Measurements from ENCODE around the gene ZMAT5. TPM values are rescaled to one million over a fixed set of nuclear protein-coding genes. Genes with fewer than 3 reads are reported as not detected.

Gene ZMAT5
- total and polyA plus RNA-seq, 2 of the 13 experiments (the other 11 are each of a cell fraction or from before 2014, with no cell fraction given), result 20.7 to 27.8 TPM

GRCh38 chr22:29751669-29752068 lies 15.1 kb downstream of the ZMAT5 start:
- no peak overlapping the region for H3K4me2 ChIP-seq (ENCODE audit: low read depth, low read length)
- H3K79me2 ChIP-seq (ENCODE audit: insufficient read depth, low read length), result no peaks in the 10 kb centered on the region
- no peaks in the 10 kb centered on the region for H3K27me3 ChIP-seq (ENCODE audit: control insufficient read depth in 1 of 2, insufficient read depth in 2 of 2, low read length in 2 of 2)
- in situ Hi-C loops (cut with HindIII; ENCODE audit: extremely low pct_ligation_motif_present, low pct_unique_long_range_greater_than_20kb) (no loop called here), intact Hi-C loops (cut with micrococcal nuclease; ENCODE audit: unreplicated experiment) (no loop called here)
- TF ChIP-seq, protein P1, sequence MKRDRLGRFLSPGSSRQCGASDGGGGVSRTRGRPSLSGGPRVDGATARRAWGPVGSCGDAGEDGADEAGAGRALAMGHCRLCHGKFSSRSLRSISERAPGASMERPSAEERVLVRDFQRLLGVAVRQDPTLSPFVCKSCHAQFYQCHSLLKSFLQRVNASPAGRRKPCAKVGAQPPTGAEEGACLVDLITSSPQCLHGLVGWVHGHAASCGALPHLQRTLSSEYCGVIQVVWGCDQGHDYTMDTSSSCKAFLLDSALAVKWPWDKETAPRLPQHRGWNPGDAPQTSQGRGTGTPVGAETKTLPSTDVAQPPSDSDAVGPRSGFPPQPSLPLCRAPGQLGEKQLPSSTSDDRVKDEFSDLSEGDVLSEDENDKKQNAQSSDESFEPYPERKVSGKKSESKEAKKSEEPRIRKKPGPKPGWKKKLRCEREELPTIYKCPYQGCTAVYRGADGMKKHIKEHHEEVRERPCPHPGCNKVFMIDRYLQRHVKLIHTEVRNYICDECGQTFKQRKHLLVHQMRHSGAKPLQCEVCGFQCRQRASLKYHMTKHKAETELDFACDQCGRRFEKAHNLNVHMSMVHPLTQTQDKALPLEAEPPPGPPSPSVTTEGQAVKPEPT (CRISPR knock-in tag; IDR thresholded peaks at IDR 0.05; ENCODE audit: low read depth), result no peak
- peak; percentile 58; the same call in 1 of the 2 replicates for TF ChIP-seq ZNF121 (CRISPR knock-in tag; IDR thresholded peaks at IDR 0.05)
- CTCF ChIA-PET (ENCODE audit: low intra/inter-chr PET ratio, low total read pairs), result no interaction called here
- no peak overlapping the region for H2AFZ ChIP-seq (ENCODE audit: low read length)
- H4K20me1 ChIP-seq (ENCODE audit: insufficient read depth, low read length), result no peaks in the 10 kb centered on the region
- H3K4me3 ChIP-seq (replicated peaks in 1 of 3; ENCODE audit: insufficient read depth in 1 of 3, low read depth in 2 of 3, low read length in 3 of 3), result no peak overlapping the region
- H3K36me3 ChIP-seq (replicated peaks in 1 of 2; ENCODE audit: control insufficient read depth in 1 of 2, insufficient read depth in 2 of 2, low read length in 2 of 2), result peaks cover 4 to 11% of the 10 kb centered on the region in 2 experiments; a peak in 4 of 5 replicates
- peaks cover 18% of the 10 kb centered on the region; the same call in 1 of the 2 replicates for H3K4me1 ChIP-seq (ENCODE audit: insufficient read depth, low read length)
- DNase-seq (ENCODE audit: low spot score) (no peak), ATAC-seq (no peak), FAIRE-seq (no peak)
- POLR2A ChIA-PET, result interaction anchor here (2.9 kb wide), 1 partner anchor 15 kb away, joined by 8 read pairs; the partner anchor contains the start of genes UQCR10 and ZMAT5
- 94% methylated on average over 2 of the region's 2 CpGs for WGBS (ENCODE audit: low lambda C conversion rate)
- no peak overlapping the region for H3K27ac ChIP-seq (ENCODE audit: extremely low read length, insufficient read depth, low read length)
- BruUV-seq (replicated peaks), result no TSS peak
- H3K9ac ChIP-seq (ENCODE audit: insufficient read depth, low read depth, low read length), result no peak overlapping the region
- H3K9me3 ChIP-seq (ENCODE audit: low read length), result no peaks in the 10 kb centered on the region

DNA sequence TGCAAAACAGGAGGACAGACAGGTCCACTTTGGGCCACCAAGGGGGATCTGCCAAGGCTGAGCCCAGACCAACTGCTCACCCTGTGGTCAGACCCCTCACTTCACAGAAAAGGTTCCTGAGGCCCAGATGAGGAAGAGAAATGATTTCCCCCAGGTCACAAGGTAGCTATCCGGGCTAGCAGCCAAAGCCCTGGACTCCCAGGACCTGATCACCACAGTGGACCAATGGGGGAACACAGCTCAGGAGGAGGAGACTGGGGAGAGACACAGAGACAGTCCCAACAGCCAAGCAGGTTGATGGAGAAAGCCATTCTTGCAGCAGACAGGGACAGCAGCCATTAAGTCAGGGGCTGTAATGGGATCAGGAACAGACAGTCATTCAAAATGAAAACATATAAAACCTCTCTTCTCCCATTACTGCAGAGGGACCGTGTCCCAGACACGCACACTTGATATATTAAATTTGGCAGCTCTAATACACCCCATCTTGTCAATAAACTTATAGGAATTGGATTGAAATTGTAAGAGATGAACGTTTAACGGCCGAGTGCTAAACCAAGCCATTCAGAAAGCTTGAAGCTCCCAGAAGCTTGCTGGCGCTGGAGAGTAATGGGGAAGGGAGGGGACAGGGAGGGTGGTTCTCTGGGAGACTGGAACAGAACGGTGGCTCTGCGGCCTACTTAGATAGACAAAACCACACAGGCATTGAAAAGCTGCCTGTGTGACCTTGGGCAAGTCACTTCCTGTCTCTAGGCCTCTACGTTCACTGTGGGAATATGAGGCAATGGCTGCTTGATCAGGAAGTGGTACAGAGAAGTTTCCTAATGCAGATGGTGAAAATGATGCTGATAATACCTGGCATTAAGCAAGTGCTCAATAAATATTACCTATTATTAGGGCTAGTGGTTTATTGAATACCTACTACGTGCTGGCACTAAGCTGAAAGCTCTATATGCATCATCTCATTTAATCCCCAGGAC lies 16.0 kb downstream of the ZMAT5 start:
- Histone ChIP-seq H2AFZ (ENCODE audit: low read length) (no peak overlapping the region), H4K20me1 (ENCODE audit: insufficient read depth, low read length) (no peaks in the 10 kb centered on the region), H3K9ac (ENCODE audit: insufficient read depth, low read depth, low read length) (no peak overlapping the region), H3K4me1 (ENCODE audit: insufficient read depth, low read length) (peaks cover 18% of the 10 kb centered on the region; the same call in 1 of the 2 replicates), H3K4me2 (ENCODE audit: low read depth, low read length) (no peak overlapping the region), H3K27me3 (ENCODE audit: control insufficient read depth in 1 of 2, insufficient read depth in 2 of 2, low read length in 2 of 2) (no peaks in the 10 kb centered on the region), H3K4me3 (replicated peaks in 1 of 3; ENCODE audit: insufficient read depth in 1 of 3, low read depth in 2 of 3, low read length in 3 of 3) (no peak overlapping the region), H3K9me3 (ENCODE audit: low read length) (no peaks in the 10 kb centered on the region), H3K79me2 (ENCODE audit: insufficient read depth, low read length) (no peaks in the 10 kb centered on the region), H3K27ac (ENCODE audit: extremely low read length, insufficient read depth, low read length) (no peak overlapping the region), H3K36me3 (replicated peaks in 1 of 2; ENCODE audit: control insufficient read depth in 1 of 2, insufficient read depth in 2 of 2, low read length in 2 of 2) (peaks cover 4 to 15% of the 10 kb centered on the region in 2 experiments; a peak in 4 of 5 replicates)
- ChIA-PET CTCF (ENCODE audit: low intra/inter-chr PET ratio, low total read pairs) (no interaction called here), POLR2A (interaction anchor here (2.9 kb wide), 1 partner anchor 16 kb away, joined by 8 read pairs; the partner anchor contains the start of genes UQCR10 and ZMAT5)
- ATAC-seq (no peak), DNase-seq (ENCODE audit: low spot score) (peak; percentile 45), FAIRE-seq (no peak)
- WGBS (ENCODE audit: low lambda C conversion rate), result 84% methylated on average over 11 of the region's 11 CpGs
- no TSS peak for BruUV-seq (replicated peaks)
- intact Hi-C loops (cut with micrococcal nuclease; ENCODE audit: unreplicated experiment), result no loop called here
- in situ Hi-C loops (cut with HindIII; ENCODE audit: extremely low pct_ligation_motif_present, low pct_unique_long_range_greater_than_20kb), result no loop called here
- peak; percentile 40; the same call in 1 of the 2 replicates for TF ChIP-seq CEBPB (IDR thresholded peaks at IDR 0.05; ENCODE audit: borderline replicate concordance, low read depth, low read length)
- peak; percentile 45; the same call in 1 of the 2 replicates for TF ChIP-seq ZFY (CRISPR knock-in tag; IDR thresholded peaks at IDR 0.05)
- TF ChIP-seq ZKSCAN1 (IDR thresholded peaks at IDR 0.05; ENCODE audit: low read length), result peak; percentile 34; the same call in 1 of the 2 replicates
- TF ChIP-seq, protein P2, sequence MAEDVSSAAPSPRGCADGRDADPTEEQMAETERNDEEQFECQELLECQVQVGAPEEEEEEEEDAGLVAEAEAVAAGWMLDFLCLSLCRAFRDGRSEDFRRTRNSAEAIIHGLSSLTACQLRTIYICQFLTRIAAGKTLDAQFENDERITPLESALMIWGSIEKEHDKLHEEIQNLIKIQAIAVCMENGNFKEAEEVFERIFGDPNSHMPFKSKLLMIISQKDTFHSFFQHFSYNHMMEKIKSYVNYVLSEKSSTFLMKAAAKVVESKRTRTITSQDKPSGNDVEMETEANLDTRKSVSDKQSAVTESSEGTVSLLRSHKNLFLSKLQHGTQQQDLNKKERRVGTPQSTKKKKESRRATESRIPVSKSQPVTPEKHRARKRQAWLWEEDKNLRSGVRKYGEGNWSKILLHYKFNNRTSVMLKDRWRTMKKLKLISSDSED (CRISPR knock-in tag; IDR thresholded peaks at IDR 0.05), result no peak
- peak; percentile 28; the same call in 1 of the 2 replicates for TF ChIP-seq ETV5 (CRISPR knock-in tag; IDR thresholded peaks at IDR 0.05; ENCODE audit: borderline replicate concordance)
